RPMI7951 (cell line): Measurements from ENCODE around the gene LIPE. TPM values are rescaled to one million over a fixed set of nuclear protein-coding genes. Genes with fewer than 3 reads are reported as not detected.
A peak's percentile ranks its signal among the peaks of the same experiment; 100 is the strongest.

ENCODE experiments used
- DNase-seq: peaks from one replicate; pipeline ENCODE4 v3.0.0-alpha.2; 2012; ENCODE audit warnings: low read depth
- total RNA-seq: library from RNA; depleted of rRNA; stranded (reverse); fragments of >200 nt; shearing (Covaris generic); gene quantifications from 2 replicates; pipeline ENCODE4 v1.2.3, GENCODE V29; 2014

LIPE gene
- total RNA-seq, 1 experiment from 2014 or later: 13.2 TPM

GRCh38 chr19:42380155-42380554 is 47.0 kb downstream of the LIPE start:
- no peak for DNase-seq

- DNase-seq: no peak
Measured at GRCh38 chr19:42378225-42379215, 48.7 kb downstream of the LIPE start.

GRCh38 chr19:42376177-42376555 is 51.0 kb downstream of the LIPE start:
- DNase-seq: no peak

GRCh38 chr19:42375415-42376176 is 51.6 kb downstream of the LIPE start:
- no peak for DNase-seq

- DNase-seq: no peak
Measured at GRCh38 chr19:42374826-42375376, 52.3 kb downstream of the LIPE start.

GRCh38 chr19:42370626-42371175 is 56.5 kb downstream of the LIPE start:
- no peak for DNase-seq

- DNase-seq: no peak
Measured at GRCh38 chr19:42370068-42370520, 57.1 kb downstream of the LIPE start.

- no peak for DNase-seq
Measured at GRCh38 chr19:42369433-42370067, 57.6 kb downstream of the LIPE start.

- DNase-seq: no peak
Measured at GRCh38 chr19:42368765-42369164, 58.4 kb downstream of the LIPE start.

- DNase-seq: no peak
Measured at GRCh38 chr19:42368360-42368759, 58.8 kb downstream of the LIPE start.

- DNase-seq: no peak
Measured at GRCh38 chr19:42367929-42368328, 59.3 kb downstream of the LIPE start.

GRCh38 chr19:42366673-42367072 is 60.5 kb downstream of the LIPE start:
- DNase-seq: peak; percentile 22

- DNase-seq: no peak
Measured at GRCh38 chr19:42363614-42364346, 63.4 kb downstream of the LIPE start.

- no peak for DNase-seq
Measured at GRCh38 chr19:42362891-42363440, 64.2 kb downstream of the LIPE start.

- no peak for DNase-seq
Measured at GRCh38 chr19:42362342-42362741, 64.8 kb downstream of the LIPE start.

- no peak for DNase-seq
Measured at GRCh38 chr19:42361545-42361910, 65.7 kb downstream of the LIPE start.

- DNase-seq: no peak
Measured at GRCh38 chr19:42360787-42361544, 66.2 kb downstream of the LIPE start.

- DNase-seq: no peak
Measured at GRCh38 chr19:42357290-42357689, 69.9 kb downstream of the LIPE start.

GRCh38 chr19:42356686-42357085 is 70.5 kb downstream of the LIPE start:
- no peak for DNase-seq

- no peak for DNase-seq
Measured at GRCh38 chr19:42355896-42356295, 71.3 kb downstream of the LIPE start.
